ENCODE measurements around the gene ARSJ.
"Not testable (repeated sequence)": the region's sequence is repeated elsewhere in the genome, so short reads cannot be mapped to it uniquely, and the experiment has no call there.

The ARSJ gene

GRCh38 chr4:113945906-113946305, 33.5 kb downstream of the ARSJ start:
- ATAC-seq (ENCODE audit: low read depth) (no peak), DNase-seq (ENCODE audit: low spot score) (no peak)
- Histone ChIP-seq H3K27me3 (ENCODE audit: insufficient read depth, poor library complexity, severe bottlenecking) (no peaks in the 10 kb centered on the region), H3K27ac (ENCODE audit: poor library complexity, severe bottlenecking) (no peak overlapping the region), H3K9me3 (ENCODE audit: severe bottlenecking) (no peaks in the 10 kb centered on the region), H3K4me1 (ENCODE audit: insufficient read depth, poor library complexity, severe bottlenecking) (peaks cover 14% of the 10 kb centered on the region), H3K36me3 (ENCODE audit: low read depth) (peaks cover 7% of the 10 kb centered on the region; the same call in 1 of the 2 replicates), H3K4me3 (ENCODE audit: severe bottlenecking) (no peak overlapping the region)
- no peak for TF ChIP-seq CTCF (IDR thresholded peaks at IDR 0.05; ENCODE audit: poor library complexity, severe bottlenecking)

GRCh38 chr4:113943863-113944262, 35.6 kb downstream of the ARSJ start:
- Histone ChIP-seq H3K4me3 (ENCODE audit: severe bottlenecking) (no peak overlapping the region), H3K9me3 (ENCODE audit: severe bottlenecking) (no peaks in the 10 kb centered on the region), H3K27ac (ENCODE audit: poor library complexity, severe bottlenecking) (no peak overlapping the region), H3K27me3 (ENCODE audit: insufficient read depth, poor library complexity, severe bottlenecking) (no peaks in the 10 kb centered on the region), H3K4me1 (ENCODE audit: insufficient read depth, poor library complexity, severe bottlenecking) (peaks cover 14% of the 10 kb centered on the region), H3K36me3 (ENCODE audit: low read depth) (peaks cover 18% of the 10 kb centered on the region)
- DNase-seq (ENCODE audit: low spot score) (no peak), ATAC-seq (ENCODE audit: low read depth) (no peak)
- TF ChIP-seq CTCF (IDR thresholded peaks at IDR 0.05; ENCODE audit: poor library complexity, severe bottlenecking): no peak

- no peaks in the 10 kb centered on the region for H3K27me3 ChIP-seq (ENCODE audit: insufficient read depth, poor library complexity, severe bottlenecking)
- H3K4me1 ChIP-seq (ENCODE audit: insufficient read depth, poor library complexity, severe bottlenecking): peaks cover 14% of the 10 kb centered on the region
- no peak for TF ChIP-seq CTCF (IDR thresholded peaks at IDR 0.05; ENCODE audit: poor library complexity, severe bottlenecking)
- ATAC-seq (ENCODE audit: low read depth): no peak
- no peak overlapping the region for H3K4me3 ChIP-seq (ENCODE audit: severe bottlenecking)
- peaks cover 14% of the 10 kb centered on the region for H3K36me3 ChIP-seq (ENCODE audit: low read depth)
- no peak overlapping the region for H3K27ac ChIP-seq (ENCODE audit: poor library complexity, severe bottlenecking)
- no peaks in the 10 kb centered on the region for H3K9me3 ChIP-seq (ENCODE audit: severe bottlenecking)
- DNase-seq (ENCODE audit: low spot score): no peak
These were observed 36.4 kb downstream of the ARSJ start for GRCh38 chr4:113943085-113943484.

GRCh38 chr4:113941836-113942235, 37.6 kb downstream of the ARSJ start:
- peaks cover 14% of the 10 kb centered on the region for H3K36me3 ChIP-seq (ENCODE audit: low read depth)

GRCh38 chr4:113940103-113940502, 39.3 kb downstream of the ARSJ start:
- DNase-seq (ENCODE audit: low spot score); H3K4me3 ChIP-seq (ENCODE audit: severe bottlenecking); H3K27ac ChIP-seq (ENCODE audit: poor library complexity, severe bottlenecking); ATAC-seq (ENCODE audit: low read depth); H3K27me3 ChIP-seq (ENCODE audit: insufficient read depth, poor library complexity, severe bottlenecking); H3K9me3 ChIP-seq (ENCODE audit: severe bottlenecking); H3K4me1 ChIP-seq (ENCODE audit: insufficient read depth, poor library complexity, severe bottlenecking): not testable (repeated sequence)
- peaks cover 16% of the 10 kb centered on the region for H3K36me3 ChIP-seq (ENCODE audit: low read depth)

More at GRCh38 chr4:113941836-113942235, 37.6 kb downstream of the ARSJ start:
- Histone ChIP-seq H3K27ac (ENCODE audit: poor library complexity, severe bottlenecking) (no peak overlapping the region), H3K27me3 (ENCODE audit: insufficient read depth, poor library complexity, severe bottlenecking) (no peaks in the 10 kb centered on the region), H3K4me1 (ENCODE audit: insufficient read depth, poor library complexity, severe bottlenecking) (peaks cover 14% of the 10 kb centered on the region), H3K4me3 (ENCODE audit: severe bottlenecking) (no peak overlapping the region), H3K9me3 (ENCODE audit: severe bottlenecking) (no peaks in the 10 kb centered on the region)
- TF ChIP-seq CTCF (IDR thresholded peaks at IDR 0.05; ENCODE audit: poor library complexity, severe bottlenecking): no peak
- ATAC-seq (ENCODE audit: low read depth) (no peak), DNase-seq (ENCODE audit: low spot score) (no peak)

All from RWPE2 (cell line).